RKO (cell line): Measurements from ENCODE around the gene WNK3.

Source experiments
- DNase-seq: peaks from one replicate; pipeline ENCODE4 v3.0.0-alpha.2; 2016; ENCODE audit warnings: low spot score

The WNK3 gene

GRCh38 chrX:54171091-54171490 lies 186.8 kb downstream of the WNK3 start:
- no peak for DNase-seq

- no peak for DNase-seq
Observed at GRCh38 chrX:54166915-54167314, 190.9 kb downstream of the WNK3 start.

DNA sequence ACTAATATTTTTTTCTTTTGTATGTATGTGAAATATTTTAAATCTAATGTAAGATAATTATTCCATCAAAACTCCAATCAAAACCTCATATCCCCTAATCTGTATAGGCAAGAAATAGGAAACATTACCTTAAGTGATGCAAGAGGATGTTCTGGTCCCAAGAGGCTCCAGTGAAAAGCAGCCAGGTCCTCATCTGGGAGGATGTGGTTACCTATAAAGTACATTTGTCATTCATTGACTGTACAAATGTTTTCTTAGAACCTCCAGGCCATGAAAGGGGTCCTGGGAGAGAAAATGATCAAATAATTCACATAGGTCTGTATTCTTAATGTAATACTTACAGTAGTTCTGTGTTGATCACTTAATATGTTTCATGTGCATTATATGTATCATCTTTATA lies 200.3 kb downstream of the WNK3 start:
- DNase-seq, result no peak
